GM21619 (cell line): ENCODE measurements around the gene CXCL16.
"Not testable (repeated sequence)": the region's sequence is repeated elsewhere in the genome, so short reads cannot be mapped to it uniquely, and the experiment has no call there.

ENCODE experiments used
- ATAC-seq: cut with Tn5 transposase; IDR thresholded peaks from one replicate; pipeline ENCODE4 v1.9.1; 2021; ENCODE audit not compliant: unreplicated experiment

CXCL16 gene

DNA sequence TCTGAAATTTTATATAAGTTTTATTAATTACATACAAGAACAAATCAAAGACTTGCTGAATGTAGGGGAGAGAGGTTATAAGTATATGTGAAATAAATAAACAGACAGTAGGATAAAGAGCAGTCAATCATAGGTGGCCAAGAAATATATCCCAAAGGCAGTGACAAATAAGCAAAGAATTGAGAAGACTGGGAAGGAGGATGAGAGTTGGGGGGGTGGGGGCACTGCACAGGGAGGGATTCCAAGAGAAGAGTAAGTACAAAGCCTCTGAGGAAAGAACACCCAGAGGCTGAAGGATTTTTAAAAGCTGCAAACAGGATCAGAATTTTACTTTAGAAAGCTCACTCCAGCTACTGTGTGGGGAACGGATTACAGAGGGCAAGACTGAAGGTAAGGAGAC is 38.6 kb downstream of the CXCL16 start:
- no peak for ATAC-seq

DNA sequence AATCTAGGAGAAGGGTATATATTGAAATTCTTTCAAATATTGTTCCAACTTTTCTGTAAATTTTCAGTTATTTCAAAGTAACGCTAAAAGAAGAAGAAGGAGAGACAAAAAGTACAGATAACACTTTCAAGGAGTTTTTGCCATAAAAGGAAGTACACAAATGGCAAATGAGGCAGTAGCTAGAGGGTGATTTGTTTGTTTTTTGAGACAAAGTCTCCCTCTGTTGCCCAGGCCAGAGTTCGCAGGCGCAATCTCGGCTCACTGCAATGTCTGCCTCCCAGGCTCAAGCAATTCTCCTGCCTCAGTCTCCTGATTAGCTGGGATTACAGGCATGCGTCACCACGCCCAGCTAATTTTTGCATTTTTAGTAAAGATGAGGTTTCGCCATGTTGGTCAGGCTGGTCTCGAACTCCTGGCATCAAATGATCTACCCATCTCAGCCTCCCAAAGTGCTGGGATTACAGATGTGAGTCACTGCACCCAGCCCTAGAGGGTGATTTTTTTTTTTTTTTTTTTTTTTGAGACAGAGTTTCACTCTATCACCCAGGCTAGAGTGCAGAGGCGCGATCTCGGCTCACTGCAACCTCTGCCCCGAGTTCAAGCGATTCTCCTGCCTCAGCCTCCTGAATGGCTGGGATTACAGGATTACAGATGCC is 40.2 kb downstream of the CXCL16 start:
- ATAC-seq, result not testable (repeated sequence)

DNA sequence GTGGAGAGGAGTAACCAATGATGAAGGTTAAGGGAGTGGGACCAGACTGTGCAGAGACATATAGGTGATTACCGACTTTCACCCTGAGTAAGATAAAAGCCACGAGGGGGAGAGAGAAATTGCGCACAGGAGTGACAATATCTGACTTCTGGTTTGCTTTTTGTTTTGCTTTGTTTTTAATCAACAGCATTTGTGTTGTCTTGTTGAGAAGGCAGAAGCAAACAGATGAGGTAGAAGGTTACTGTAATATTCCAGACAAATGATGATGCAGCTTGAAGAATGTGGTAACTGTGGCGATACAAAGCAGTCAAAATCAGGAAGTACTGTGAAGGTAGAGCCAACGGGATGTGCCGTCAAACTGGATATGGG is 43.3 kb downstream of the CXCL16 start:
- ATAC-seq, result no peak

DNA sequence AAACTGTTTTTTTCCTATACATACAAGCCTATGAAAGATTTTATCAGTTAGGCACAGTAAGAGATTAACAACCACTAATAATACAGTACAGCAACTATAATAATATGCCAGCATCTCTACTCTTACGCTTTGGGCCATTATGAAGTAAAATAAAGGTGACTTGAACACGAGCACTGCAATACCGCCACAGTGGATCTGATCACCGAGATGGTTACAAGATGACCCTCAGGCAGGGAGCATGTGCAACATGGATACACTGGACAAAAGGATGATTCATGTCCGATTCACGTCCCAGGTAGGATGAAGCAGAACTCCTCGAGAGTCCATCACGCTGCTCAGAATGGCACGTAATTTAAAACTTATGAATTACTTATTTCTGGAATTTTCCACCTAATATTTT is 46.3 kb downstream of the CXCL16 start:
- no peak for ATAC-seq

DNA sequence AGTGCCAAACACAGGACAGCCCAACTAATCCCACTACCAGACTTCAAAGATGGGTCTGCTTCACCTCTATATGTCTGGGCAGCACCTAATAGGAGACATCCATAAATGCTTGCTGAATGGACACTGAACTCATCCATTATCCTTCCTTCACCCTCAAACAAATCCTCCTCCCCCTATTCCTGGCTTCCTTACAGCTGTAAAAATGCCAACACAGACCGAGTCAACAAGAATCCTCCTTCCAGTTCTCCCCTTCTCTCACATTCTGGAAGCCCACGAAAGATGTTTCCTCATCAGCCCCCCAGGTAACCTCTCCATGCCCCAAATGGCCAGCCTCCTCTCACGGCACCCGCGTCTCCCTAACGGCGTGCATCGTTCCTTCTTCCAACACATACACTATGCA is 48.0 kb downstream of the CXCL16 start:
- no peak for ATAC-seq

DNA sequence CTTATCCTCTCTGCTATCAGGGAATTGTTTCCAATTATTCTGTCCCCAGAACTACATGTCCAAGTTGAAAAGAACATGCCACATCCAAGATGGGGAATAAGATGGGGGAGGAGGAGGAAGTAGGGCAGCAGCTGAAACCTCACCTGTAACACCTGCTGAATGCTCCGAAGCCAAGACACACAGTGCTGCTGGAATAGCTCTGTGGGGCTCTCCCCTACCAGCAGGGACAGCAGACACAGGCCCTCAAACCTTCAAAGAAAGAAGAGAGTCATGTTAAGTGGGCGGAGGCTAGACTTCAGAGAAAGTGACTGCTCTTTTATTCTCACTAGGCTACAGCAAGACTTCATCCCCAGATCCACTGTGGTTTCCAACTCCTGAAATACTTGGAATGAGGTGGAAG is 49.0 kb downstream of the CXCL16 start:
- no peak for ATAC-seq

DNA sequence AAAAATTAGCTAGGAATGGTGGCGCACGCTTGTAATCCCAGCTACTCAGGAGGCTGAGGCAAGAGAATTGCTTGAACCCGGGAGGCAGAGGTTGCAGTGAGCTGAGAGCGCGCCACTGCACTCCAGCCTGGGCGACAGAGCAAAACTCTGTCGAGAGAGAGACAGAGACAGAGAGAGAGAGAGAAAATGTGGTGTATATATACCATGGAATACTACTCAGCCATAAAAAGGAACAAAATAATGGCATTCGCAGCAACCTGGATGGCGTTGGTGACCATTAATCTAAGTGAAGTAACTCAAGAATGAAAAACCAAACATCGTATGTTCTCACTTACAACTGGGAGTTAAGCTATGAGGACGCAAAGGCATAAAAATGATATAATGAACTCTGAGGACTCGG is 49.9 kb downstream of the CXCL16 start:
- ATAC-seq, result not testable (repeated sequence)

DNA sequence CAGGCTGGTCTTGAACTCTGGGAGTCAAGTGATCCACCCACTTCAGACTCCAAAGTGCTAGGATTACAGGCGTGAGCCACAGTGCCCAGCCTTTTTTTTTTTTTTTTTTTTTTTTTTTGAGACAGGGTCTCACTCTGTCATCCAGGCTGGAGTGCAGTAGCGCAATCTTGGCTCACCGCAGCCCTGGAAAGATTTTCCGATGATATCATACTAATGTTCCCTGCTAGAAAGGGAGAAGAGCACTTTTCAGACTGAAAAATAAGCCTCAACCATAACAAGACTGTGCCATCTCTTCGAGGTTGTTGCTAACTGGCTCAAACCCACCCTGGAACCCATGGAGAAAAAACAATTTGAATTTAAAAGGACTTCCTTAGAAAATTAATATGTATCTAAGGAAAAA is 56.0 kb downstream of the CXCL16 start:
- not testable (repeated sequence) for ATAC-seq
